Measurements from ENCODE around the gene SLC24A3.
A peak's percentile ranks its signal among the peaks of the same experiment; 100 is the strongest.

SLC24A3 gene

DNA sequence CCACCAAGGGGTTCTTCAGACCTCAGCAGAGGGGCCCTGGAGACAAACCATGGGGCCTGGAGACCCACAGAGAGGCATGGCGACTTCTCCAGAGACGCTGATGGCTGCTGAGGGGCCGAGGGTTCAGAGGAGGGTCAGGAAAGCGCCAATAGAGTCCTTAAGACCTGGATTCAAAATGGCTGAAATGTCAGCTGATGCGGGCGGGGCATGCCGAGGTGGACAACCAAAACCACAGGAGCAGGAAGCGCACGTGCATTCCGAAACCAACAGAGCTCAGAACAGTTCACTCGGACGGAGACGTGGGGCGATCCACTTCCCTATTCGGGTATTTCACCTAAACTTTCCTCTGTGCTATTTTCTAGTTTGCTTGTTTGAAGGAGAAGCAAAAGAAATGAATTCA lies 445.7 kb downstream of the SLC24A3 start (continued):
- TF ChIP-seq, protein P1, sequence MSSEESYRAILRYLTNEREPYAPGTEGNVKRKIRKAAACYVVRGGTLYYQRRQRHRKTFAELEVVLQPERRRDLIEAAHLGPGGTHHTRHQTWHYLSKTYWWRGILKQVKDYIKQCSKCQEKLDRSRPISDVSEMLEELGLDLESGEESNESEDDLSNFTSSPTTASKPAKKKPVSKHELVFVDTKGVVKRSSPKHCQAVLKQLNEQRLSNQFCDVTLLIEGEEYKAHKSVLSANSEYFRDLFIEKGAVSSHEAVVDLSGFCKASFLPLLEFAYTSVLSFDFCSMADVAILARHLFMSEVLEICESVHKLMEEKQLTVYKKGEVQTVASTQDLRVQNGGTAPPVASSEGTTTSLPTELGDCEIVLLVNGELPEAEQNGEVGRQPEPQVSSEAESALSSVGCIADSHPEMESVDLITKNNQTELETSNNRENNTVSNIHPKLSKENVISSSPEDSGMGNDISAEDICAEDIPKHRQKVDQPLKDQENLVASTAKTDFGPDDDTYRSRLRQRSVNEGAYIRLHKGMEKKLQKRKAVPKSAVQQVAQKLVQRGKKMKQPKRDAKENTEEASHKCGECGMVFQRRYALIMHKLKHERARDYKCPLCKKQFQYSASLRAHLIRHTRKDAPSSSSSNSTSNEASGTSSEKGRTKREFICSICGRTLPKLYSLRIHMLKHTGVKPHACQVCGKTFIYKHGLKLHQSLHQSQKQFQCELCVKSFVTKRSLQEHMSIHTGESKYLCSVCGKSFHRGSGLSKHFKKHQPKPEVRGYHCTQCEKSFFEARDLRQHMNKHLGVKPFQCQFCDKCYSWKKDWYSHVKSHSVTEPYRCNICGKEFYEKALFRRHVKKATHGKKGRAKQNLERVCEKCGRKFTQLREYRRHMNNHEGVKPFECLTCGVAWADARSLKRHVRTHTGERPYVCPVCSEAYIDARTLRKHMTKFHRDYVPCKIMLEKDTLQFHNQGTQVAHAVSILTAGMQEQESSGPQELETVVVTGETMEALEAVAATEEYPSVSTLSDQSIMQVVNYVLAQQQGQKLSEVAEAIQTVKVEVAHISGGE (tag by site-specific recombination; conservative IDR thresholded peaks at IDR 0.05; ENCODE audit: low read depth) = no peak

DNA sequence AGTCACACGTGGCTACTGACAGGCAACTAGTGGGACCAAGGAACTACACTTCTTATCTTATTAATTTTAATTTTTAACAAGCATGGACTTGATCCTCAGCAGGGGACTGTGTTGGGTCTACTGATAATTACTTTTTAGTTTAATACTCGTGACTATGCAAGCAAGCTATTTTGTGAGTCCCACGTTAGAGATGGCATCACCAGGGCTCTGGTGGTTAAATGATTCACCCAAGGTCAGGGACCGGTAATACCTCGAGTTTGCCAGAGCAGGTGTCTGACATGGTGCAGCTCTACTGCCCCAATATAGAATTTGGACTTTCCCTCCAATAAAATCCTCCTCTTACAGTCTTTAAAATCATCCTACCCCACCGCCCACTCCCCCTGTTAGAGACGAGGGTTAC lies 447.0 kb downstream of the SLC24A3 start:
- ChIA-PET POLR2A (no interaction called here), CTCF (interaction anchor here (4.2 to 6.0 kb wide), 2 partner anchors 10 to 30 kb away, joined by 20 to 38 read pairs; no protein-coding TSS in a partner anchor)
- H3K27ac ChIP-seq (ENCODE audit: extremely low read depth, low read depth, low read length) = no peak overlapping the region

DNA sequence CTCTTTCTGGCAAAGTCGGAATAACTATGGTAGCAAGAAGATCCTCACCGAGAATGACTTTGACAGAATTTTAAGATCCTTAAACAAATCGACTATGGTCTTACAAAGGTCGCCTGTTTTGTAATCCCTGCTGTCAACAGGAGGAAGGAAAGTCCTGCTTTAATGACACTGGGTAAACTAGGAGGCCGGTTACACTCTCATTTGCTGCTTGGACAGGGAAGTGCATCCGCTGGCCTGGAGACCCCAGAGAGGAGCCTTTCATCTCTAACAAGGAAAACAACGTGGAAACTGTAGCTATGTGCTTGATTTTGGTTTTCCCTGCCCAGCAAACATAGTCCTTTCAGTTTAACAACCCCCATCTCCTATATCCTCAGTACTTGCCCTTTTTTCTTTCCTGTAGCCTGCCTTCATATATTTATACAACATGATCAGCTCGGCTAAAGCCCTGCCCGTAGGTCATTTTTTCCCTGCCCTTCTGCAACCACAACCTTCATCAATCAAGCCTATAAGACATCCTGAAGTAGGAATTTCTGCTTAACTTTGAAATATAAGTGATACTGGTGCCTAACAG lies 448.5 kb downstream of the SLC24A3 start:
- Histone ChIP-seq H3K4me3 (ENCODE audit: low read depth, low read length) (no peak overlapping the region), H3K36me3 (ENCODE audit: control insufficient read depth in 2 of 2, insufficient read depth in 1 of 2, low read length in 2 of 2) (no peaks in the 10 kb centered on the region), H3K4me1 (ENCODE audit: control insufficient read depth, insufficient read depth, low read length) (no peaks in the 10 kb centered on the region), H3K9me3 (ENCODE audit: control insufficient read depth, insufficient read depth, low read depth, low read length) (no peaks in the 10 kb centered on the region), H3K27ac (ENCODE audit: extremely low read depth, low read depth, low read length) (no peak overlapping the region)
- ChIA-PET POLR2A (no interaction called here), CTCF (interaction anchor here (0.6 to 6.0 kb wide), 10 partner anchors 11 to 454 kb away, joined by 3 to 38 read pairs (median 10); no protein-coding TSS in a partner anchor)
- TF ChIP-seq ZNF654 (tag by site-specific recombination; IDR thresholded peaks at IDR 0.05; ENCODE audit: low read depth) (no peak), ZNF837 (tag by site-specific recombination; IDR thresholded peaks at IDR 0.05) (no peak), ZFP37 (tag by site-specific recombination; IDR thresholded peaks at IDR 0.05) (no peak), ZNF514 (tag by site-specific recombination; IDR thresholded peaks at IDR 0.05) (no peak), ZNF23 (tag by site-specific recombination; IDR thresholded peaks at IDR 0.05; ENCODE audit: borderline replicate concordance) (no peak)

More for the DNA sequence above, 447.0 kb downstream of the SLC24A3 start:
- no peaks in the 10 kb centered on the region for H3K4me1 ChIP-seq (ENCODE audit: control insufficient read depth, insufficient read depth, low read length)
- no peaks in the 10 kb centered on the region for H3K9me3 ChIP-seq (ENCODE audit: control insufficient read depth, insufficient read depth, low read depth, low read length)
- TF ChIP-seq ZNF654 (tag by site-specific recombination; IDR thresholded peaks at IDR 0.05; ENCODE audit: low read depth) = no peak
- no peak for TF ChIP-seq ZNF274 (IDR thresholded peaks at IDR 0.05; ENCODE audit: low read length)
- TF ChIP-seq ZNF274 (tag by site-specific recombination; IDR thresholded peaks at IDR 0.05; ENCODE audit: borderline replicate concordance) = no peak
- TF ChIP-seq, protein P2, sequence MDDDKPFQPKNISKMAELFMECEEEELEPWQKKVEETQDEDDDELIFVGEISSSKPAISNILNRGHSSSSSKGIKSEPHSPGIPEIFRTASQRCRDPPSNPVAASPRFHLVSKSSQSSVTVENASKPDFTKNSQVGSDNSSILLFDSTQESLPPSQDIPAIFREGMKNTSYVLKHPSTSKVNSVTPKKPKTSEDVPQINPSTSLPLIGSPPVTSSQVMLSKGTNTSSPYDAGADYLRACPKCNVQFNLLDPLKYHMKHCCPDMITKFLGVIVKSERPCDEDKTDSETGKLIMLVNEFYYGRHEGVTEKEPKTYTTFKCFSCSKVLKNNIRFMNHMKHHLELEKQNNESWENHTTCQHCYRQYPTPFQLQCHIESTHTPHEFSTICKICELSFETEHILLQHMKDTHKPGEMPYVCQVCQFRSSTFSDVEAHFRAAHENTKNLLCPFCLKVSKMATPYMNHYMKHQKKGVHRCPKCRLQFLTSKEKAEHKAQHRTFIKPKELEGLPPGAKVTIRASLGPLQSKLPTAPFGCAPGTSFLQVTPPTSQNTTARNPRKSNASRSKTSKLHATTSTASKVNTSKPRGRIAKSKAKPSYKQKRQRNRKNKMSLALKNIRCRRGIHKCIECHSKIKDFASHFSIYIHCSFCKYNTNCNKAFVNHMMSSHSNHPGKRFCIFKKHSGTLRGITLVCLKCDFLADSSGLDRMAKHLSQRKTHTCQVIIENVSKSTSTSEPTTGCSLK (tag by site-specific recombination; IDR thresholded peaks at IDR 0.05) = no peak
- no peak for TF ChIP-seq MEIS1 (CRISPR knock-in tag; IDR thresholded peaks at IDR 0.05; ENCODE audit: borderline replicate concordance)
- no peaks in the 10 kb centered on the region for H3K36me3 ChIP-seq (ENCODE audit: control insufficient read depth in 2 of 2, insufficient read depth in 1 of 2, low read length in 2 of 2)
- H3K4me3 ChIP-seq (ENCODE audit: low read depth, low read length) = no peak overlapping the region

DNA sequence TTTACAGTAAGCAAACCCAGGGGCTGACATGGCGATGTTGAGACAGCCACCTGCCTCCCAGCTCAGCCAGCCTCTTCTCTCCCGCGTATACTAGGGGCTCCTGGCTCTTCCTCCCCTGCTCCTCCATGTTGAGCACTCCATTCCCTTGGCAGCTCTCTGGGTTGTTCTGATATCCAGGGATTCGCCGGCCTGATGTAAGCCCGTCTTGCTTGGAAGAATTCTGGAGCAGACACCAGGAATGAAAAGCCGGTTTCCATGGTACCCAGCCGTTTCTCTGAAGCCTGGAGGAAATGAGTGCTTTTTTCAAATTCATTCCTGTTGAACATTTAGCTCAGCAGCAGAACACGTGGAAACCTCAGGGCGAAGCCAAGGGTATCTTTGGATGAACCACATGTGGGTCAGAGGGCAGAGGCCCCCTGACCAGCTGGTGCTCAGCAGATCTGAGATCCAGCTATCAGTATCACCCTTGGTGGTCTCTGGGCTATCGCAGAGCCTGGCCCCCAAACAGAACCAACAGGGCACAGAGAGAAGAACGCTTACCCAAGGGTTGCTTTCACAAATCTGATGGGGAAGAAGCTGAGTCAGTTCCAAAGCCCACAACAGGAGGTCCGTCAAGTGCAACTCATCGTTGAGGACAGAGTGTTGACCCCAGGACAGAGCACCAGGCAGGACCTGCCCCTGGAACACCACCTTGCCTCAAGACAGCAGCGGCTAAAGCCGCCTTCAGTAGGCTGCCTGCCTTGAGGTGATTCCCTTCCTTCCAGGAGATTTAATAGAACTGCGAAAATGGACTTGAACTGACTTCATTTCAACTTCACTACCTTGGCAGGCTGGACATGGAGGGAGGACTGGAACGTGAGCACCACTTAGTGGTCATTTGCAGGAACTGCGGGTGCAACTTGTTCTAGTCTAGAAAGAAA lies 449.5 kb downstream of the SLC24A3 start:
- POLR2A ChIA-PET = no interaction called here

More for the DNA sequence above, 449.5 kb downstream of the SLC24A3 start:
- CTCF ChIA-PET = interaction anchor here (0.6 to 6.0 kb wide), 22 partner anchors 8 to 1604 kb away, joined by 3 to 38 read pairs (median 6); no protein-coding TSS in a partner anchor
- Histone ChIP-seq H3K9me3 (ENCODE audit: control insufficient read depth, insufficient read depth, low read depth, low read length) (no peaks in the 10 kb centered on the region), H3K27ac (ENCODE audit: extremely low read depth, low read depth, low read length) (no peak overlapping the region), H3K4me3 (ENCODE audit: low read depth, low read length) (no peak overlapping the region), H3K36me3 (ENCODE audit: control insufficient read depth in 2 of 2, insufficient read depth in 1 of 2, low read length in 2 of 2) (no peaks in the 10 kb centered on the region), H3K4me1 (ENCODE audit: control insufficient read depth, insufficient read depth, low read length) (no peaks in the 10 kb centered on the region)
- TF ChIP-seq HOXD13 (CRISPR knock-in tag; IDR thresholded peaks at IDR 0.05; ENCODE audit: borderline replicate concordance) = no peak
- TF ChIP-seq ZNF514 (tag by site-specific recombination; IDR thresholded peaks at IDR 0.05) = no peak
- TF ChIP-seq ZNF600 (tag by site-specific recombination; IDR thresholded peaks at IDR 0.05) = no peak
- no peak for TF ChIP-seq ZXDB (tag by site-specific recombination; IDR thresholded peaks at IDR 0.05)
- peak; percentile 81 for TF ChIP-seq ZNF654 (tag by site-specific recombination; IDR thresholded peaks at IDR 0.05; ENCODE audit: low read depth)
- TF ChIP-seq ZBTB17 (tag by site-specific recombination; IDR thresholded peaks at IDR 0.05) = 0 out of 2 replicates have a peak, but pooled peaks have one; percentile 22
- TF ChIP-seq, protein P3, sequence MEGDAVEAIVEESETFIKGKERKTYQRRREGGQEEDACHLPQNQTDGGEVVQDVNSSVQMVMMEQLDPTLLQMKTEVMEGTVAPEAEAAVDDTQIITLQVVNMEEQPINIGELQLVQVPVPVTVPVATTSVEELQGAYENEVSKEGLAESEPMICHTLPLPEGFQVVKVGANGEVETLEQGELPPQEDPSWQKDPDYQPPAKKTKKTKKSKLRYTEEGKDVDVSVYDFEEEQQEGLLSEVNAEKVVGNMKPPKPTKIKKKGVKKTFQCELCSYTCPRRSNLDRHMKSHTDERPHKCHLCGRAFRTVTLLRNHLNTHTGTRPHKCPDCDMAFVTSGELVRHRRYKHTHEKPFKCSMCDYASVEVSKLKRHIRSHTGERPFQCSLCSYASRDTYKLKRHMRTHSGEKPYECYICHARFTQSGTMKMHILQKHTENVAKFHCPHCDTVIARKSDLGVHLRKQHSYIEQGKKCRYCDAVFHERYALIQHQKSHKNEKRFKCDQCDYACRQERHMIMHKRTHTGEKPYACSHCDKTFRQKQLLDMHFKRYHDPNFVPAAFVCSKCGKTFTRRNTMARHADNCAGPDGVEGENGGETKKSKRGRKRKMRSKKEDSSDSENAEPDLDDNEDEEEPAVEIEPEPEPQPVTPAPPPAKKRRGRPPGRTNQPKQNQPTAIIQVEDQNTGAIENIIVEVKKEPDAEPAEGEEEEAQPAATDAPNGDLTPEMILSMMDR (tag by site-specific recombination; IDR thresholded peaks at IDR 0.05) = peak; percentile 77
- 0 out of 2 replicates have a peak, but pooled peaks have one; percentile 22 for TF ChIP-seq TRIM28 (IDR thresholded peaks at IDR 0.05; ENCODE audit: borderline replicate concordance, low read length)
